H1 (cell line): ENCODE measurements around the gene CENPB. TPM values are rescaled to one million over a fixed set of nuclear protein-coding genes. Genes with fewer than 3 reads are reported as not detected.

ENCODE experiments used
- CTCF ChIA-PET: fragments of 300-600 bp; sonication (Branson Sonifier 250); formaldehyde crosslinking; loops from one replicate; lab custom pipeline; 2021; ENCODE audit not compliant: partially characterized antibody; lab: Charles Lee
- POLR2A ChIA-PET: fragments of 300-600 bp; sonication (Branson Sonifier 250); formaldehyde crosslinking; loops from one replicate; lab custom pipeline; 2021; ENCODE audit warnings: inconsistent platforms; ENCODE audit not compliant: partially characterized antibody; lab: Charles Lee
- DNase-seq, 2 experiments: peaks; one replicate each; pipeline versions ENCODE4 v3.0.0 to v3.0.0-alpha.2; 2010 to 2022; ENCODE audit warnings: low spot score in 2 of 2, low read depth in 1 of 2, mixed read lengths in 1 of 2
- FAIRE-seq: peaks from 2 replicates; lab custom pipeline; 2011; peaks lifted over from hg19 to GRCh38; lab: Jason Lieb, UNC
- H2AFZ ChIP-seq: 2 replicates; pipeline ENCODE4 v1.8.1; 2012; ENCODE audit warnings: low read length, inconsistent platforms
- H2AK5ac ChIP-seq: 2 replicates; pipeline ENCODE4 v1.6.1; 2013; ENCODE audit warnings: low read depth, low read length
- H2BK120ac ChIP-seq: replicated peaks from 2 replicates; pipeline ENCODE3; 2013; ENCODE audit warnings: low read depth, low read length, inconsistent platforms
- H2BK12ac ChIP-seq: 2 replicates; pipeline ENCODE4 v1.6.1; 2013; ENCODE audit warnings: low read depth, low read length
- H2BK15ac ChIP-seq: 2 replicates; pipeline ENCODE4 v1.6.1; 2013; ENCODE audit warnings: low read length
- H2BK20ac ChIP-seq: 2 replicates; pipeline ENCODE4 v1.6.1; 2013; ENCODE audit warnings: low read length
- H2BK5ac ChIP-seq: 2 replicates; pipeline ENCODE4 v1.6.1; 2013; ENCODE audit warnings: low read depth, low read length
- H3K14ac ChIP-seq: 2 replicates; pipeline ENCODE4 v1.6.1; 2013; ENCODE audit warnings: inconsistent platforms; ENCODE audit not compliant: insufficient read length
- H3K18ac ChIP-seq: 2 replicates; pipeline ENCODE4 v1.6.1; 2013; ENCODE audit warnings: low read length; ENCODE audit errors: extremely low read depth
- H3K23ac ChIP-seq: 2 replicates; pipeline ENCODE4 v1.6.1; 2013; ENCODE audit warnings: inconsistent platforms; ENCODE audit not compliant: insufficient read length
- H3K23me2 ChIP-seq: 2 replicates; pipeline ENCODE4 v1.6.1; 2013; ENCODE audit warnings: low read depth, low read length
- H3K27ac ChIP-seq: 2 replicates; pipeline ENCODE4 v1.6.1; 2011; ENCODE audit warnings: low read depth, low read length, inconsistent platforms
- H3K27me3 ChIP-seq, 4 experiments: replicated peaks in 1 of 4; 1 replicate in 1 of 4; 2 replicates in 3 of 4; pipeline versions ENCODE4 v1.6.1 to v1.8.1; 2011 to 2013; ENCODE audit warnings: low read length in 3 of 4, mild to moderate bottlenecking in 3 of 4, inconsistent platforms in 2 of 4, mixed read lengths in 2 of 4, moderate library complexity in 1 of 4; ENCODE audit not compliant: control insufficient read depth in 3 of 4, insufficient read depth in 3 of 4; ENCODE audit errors: extremely low read depth in 1 of 4
- H3K36me3 ChIP-seq, 4 experiments: 2 replicates each; pipeline versions ENCODE4 v1.6.1 to v1.8.1; 2011 to 2013; ENCODE audit warnings: mild to moderate bottlenecking in 4 of 4, low read length in 3 of 4, moderate library complexity in 2 of 4, control low read depth in 1 of 4, inconsistent platforms in 1 of 4; ENCODE audit not compliant: insufficient read depth in 4 of 4, control insufficient read depth in 2 of 4
- H3K4ac ChIP-seq: replicated peaks from 2 replicates; pipeline ENCODE3; 2013; ENCODE audit warnings: low read length, low read depth, mixed read lengths, inconsistent platforms; ENCODE audit not compliant: insufficient read length
- H3K4me1 ChIP-seq, 4 experiments: replicated peaks in 1 of 4; 1 replicate in 1 of 4; 2 replicates in 3 of 4; pipeline versions ENCODE4 v1.6.1 to v1.8.1; 2011 to 2013; ENCODE audit warnings: low read length in 3 of 4, inconsistent platforms in 2 of 4, mixed read lengths in 1 of 4; ENCODE audit not compliant: insufficient read depth in 4 of 4, control insufficient read depth in 3 of 4
- H3K4me2 ChIP-seq, 2 experiments: 2 replicates each; pipeline versions ENCODE4 v1.6.1 to v1.8.1; 2011 to 2013; ENCODE audit warnings: low read depth in 2 of 2, low read length in 2 of 2, control low read depth in 1 of 2, inconsistent platforms in 1 of 2, mild to moderate bottlenecking in 1 of 2; ENCODE audit not compliant: insufficient read depth in 1 of 2
- H3K4me3 ChIP-seq, 4 experiments: fragments of 200-600, 300-600 bp in 1 of 4; sonication (generic), shearing (Covaris generic), sonication (Bioruptor Twin) in 1 of 4; 2 replicates each; pipeline versions ENCODE4 v1.5.1 to v1.8.1; 2011 to 2016; ENCODE audit warnings: low read length in 4 of 4, low read depth in 3 of 4, control low read depth in 2 of 4, inconsistent platforms in 2 of 4, mild to moderate bottlenecking in 2 of 4, mixed read lengths in 1 of 4, moderate library complexity in 1 of 4; ENCODE audit not compliant: insufficient read depth in 2 of 4; ENCODE audit errors: extremely low read depth in 1 of 4
- H3K56ac ChIP-seq: replicated peaks from 2 replicates; pipeline ENCODE3; 2013; ENCODE audit warnings: low read depth, mild to moderate bottlenecking, mixed read lengths, low read length, inconsistent platforms; ENCODE audit not compliant: insufficient read length
- H3K79me1 ChIP-seq: 2 replicates; pipeline ENCODE4 v1.6.1; 2013; ENCODE audit warnings: low read depth, low read length, control low read depth
- H3K79me2 ChIP-seq, 2 experiments: 2 replicates each; pipeline versions ENCODE4 v1.6.1 to v1.8.1; 2012 to 2013; ENCODE audit warnings: low read length in 2 of 2, mild to moderate bottlenecking in 2 of 2, inconsistent platforms in 1 of 2; ENCODE audit not compliant: insufficient read depth in 2 of 2, control insufficient read depth in 1 of 2
- H3K9ac ChIP-seq, 4 experiments: replicated peaks in 1 of 4; 1 replicate in 1 of 4; 2 replicates in 3 of 4; pipeline versions ENCODE4 v1.6.1 to v1.8.1; 2011 to 2013; ENCODE audit warnings: low read depth in 3 of 4, low read length in 3 of 4, control low read depth in 2 of 4, mild to moderate bottlenecking in 2 of 4, moderate library complexity in 2 of 4, inconsistent platforms in 1 of 4; ENCODE audit errors: extremely low read depth in 1 of 4
- H3K9me3 ChIP-seq, 2 experiments: 2 replicates each; pipeline versions ENCODE4 v1.6.1 to v1.8.1; 2012 to 2013; ENCODE audit warnings: mild to moderate bottlenecking in 2 of 2, moderate library complexity in 2 of 2, control low read depth in 1 of 2, inconsistent platforms in 1 of 2, low read depth in 1 of 2, low read length in 1 of 2, mixed read lengths in 1 of 2; ENCODE audit not compliant: insufficient read depth in 2 of 2
- H4K20me1 ChIP-seq, 2 experiments: replicated peaks in 1 of 2; 2 replicates each; pipeline versions ENCODE3 to v1.8.1; 2011 to 2013; ENCODE audit warnings: inconsistent platforms in 2 of 2, low read length in 2 of 2, mild to moderate bottlenecking in 1 of 2; ENCODE audit not compliant: insufficient read depth in 2 of 2, control insufficient read depth in 1 of 2
- H4K5ac ChIP-seq: 2 replicates; pipeline ENCODE4 v1.6.1; 2013; ENCODE audit warnings: low read length, low read depth, mixed read lengths, inconsistent platforms; ENCODE audit not compliant: insufficient read length
- H4K8ac ChIP-seq: 2 replicates; pipeline ENCODE4 v1.8.0; 2013; ENCODE audit warnings: mild to moderate bottlenecking, moderate library complexity, low read length, inconsistent platforms; ENCODE audit not compliant: insufficient read depth; ENCODE audit errors: extremely low read depth
- H4K91ac ChIP-seq: replicated peaks from 2 replicates; pipeline ENCODE3; 2013; ENCODE audit warnings: low read length, mixed read lengths, inconsistent platforms; ENCODE audit not compliant: insufficient read length
- ASH2L ChIP-seq: fragments of 200-600, 300-600 bp; sonication (generic); IDR thresholded peaks from one replicate; pipeline ENCODE4 v1.7.1; 2017; ENCODE audit warnings: low read length
- BACH1 ChIP-seq: IDR thresholded peaks from 2 replicates; pipeline ENCODE4 v1.6.1; 2012; ENCODE audit warnings: low read length, improper control_type of control experiment
- MAFK ChIP-seq: IDR thresholded peaks from 2 replicates; pipeline ENCODE4 v1.6.1; 2012; ENCODE audit warnings: low read depth, mild to moderate bottlenecking, improper control_type of control experiment, low read length
- MAX ChIP-seq: IDR thresholded peaks from 2 replicates; pipeline ENCODE4 v1.6.1; 2012; ENCODE audit warnings: inconsistent platforms
- RAD21 ChIP-seq, 2 experiments: IDR thresholded peaks in 1 of 2; conservative IDR thresholded peaks in 1 of 2; 2 replicates each; pipeline ENCODE4 v1.6.1; 2011; ENCODE audit warnings: low read depth in 2 of 2, low read length in 2 of 2, improper control_type of control experiment in 1 of 2, inconsistent platforms in 1 of 2, mild to moderate bottlenecking in 1 of 2, moderate library complexity in 1 of 2
- YY1 ChIP-seq: IDR thresholded peaks from 2 replicates; pipeline ENCODE4 v1.6.1; 2011; ENCODE audit warnings: low read depth, mild to moderate bottlenecking, low read length
- WGBS, 2 experiments: shearing (Covaris generic) in 1 of 2; methylation state at CpG; one replicate each; pipeline versions ENCODE4 v1.1.6 to v1.1.7; 2013 to 2015; ENCODE audit warnings: low lambda C conversion rate in 2 of 2, mixed read lengths in 2 of 2, inconsistent platforms in 1 of 2, low coverage in 1 of 2, missing lambda C conversion rate in 1 of 2; ENCODE audit not compliant: insufficient replicate concordance in 2 of 2, insufficient coverage in 1 of 2, insufficient read length in 1 of 2; ENCODE audit errors: extremely low coverage in 1 of 2, missing lambda C conversion rate in 1 of 2; 5-methylcytosine and 5-hydroxymethylcytosine counted together
- polyA plus RNA-seq, 7 experiments: library from polyadenylated mRNA; depleted of rRNA in 3 of 7; stranded (reverse) in 5 of 7; unstranded in 2 of 7; fragments of >200 nt in 5 of 7; fragments of 200-250 nt in 2 of 7; gene quantifications; 1 replicate in 5 of 7; 2 replicates in 1 of 7; 4 replicates in 1 of 7; pipeline versions ENCODE4 v1.2.1 to v1.2.3, GENCODE V29; 2011 to 2013; ENCODE audit warnings: missing spikeins in 2 of 7, mixed read lengths in 2 of 7
- total RNA-seq: library from RNA; stranded (reverse); fragmentation: NEBNext Ultra II Directional; extraction: Animal tissue kit (Norgen Biotek cat#: 25700); gene quantifications from 2 replicates; pipeline ENCODE4 v1.2.1, GENCODE V29; 2021
- TF ChIP-seq, protein P1 (sequence below): IDR thresholded peaks from 2 replicates; pipeline ENCODE4 v1.6.1; 2011; ENCODE audit warnings: low read depth, mild to moderate bottlenecking, low read length; ENCODE audit not compliant: insufficient read depth

Gene CENPB
- total and polyA plus RNA-seq, 2 of the 8 experiments (the other 6 are each of a cell fraction or from before 2014, with no cell fraction given), result 17.7 to 51.6 TPM

GRCh38 chr20:3783511-3784195, 2.9 kb downstream of the CENPB start:
- Histone ChIP-seq H3K23ac (no peak overlapping the region), H2BK20ac (no peak overlapping the region), H3K79me2 (peaks cover 0 to 10% of the 10 kb centered on the region in 2 experiments; a peak in 1 of 4 replicates), H3K36me3 (peaks cover 0 to 5% (median 0%) of the 10 kb centered on the region in 4 experiments; a peak in 2 of 8 replicates), H2AK5ac (no peak overlapping the region), H3K4me2 (no peak overlapping the region), H3K56ac (no peak overlapping the region), H3K4me1 (peaks cover 0 to 17% (median 8%) of the 10 kb centered on the region in 4 experiments; a peak in 6 of 7 replicates), H3K4me3 (no peak overlapping the region), H3K27ac (no peak overlapping the region), H3K18ac (no peak overlapping the region), H2BK120ac (no peak overlapping the region), H3K27me3 (peaks cover 0 to 16% (median 12%) of the 10 kb centered on the region in 4 experiments; a peak in 6 of 7 replicates), H4K8ac (no peak overlapping the region), H2BK12ac (no peak overlapping the region)
- FAIRE-seq, result no peak
- 92% methylated on average over 9 of the region's 10 CpGs; no CpG with 5 or more reads in 1 of the 2 experiments for WGBS, 2 experiments
- CTCF ChIA-PET, result interaction anchor here (1.2 to 9.5 kb wide), 2 partner anchors 31 to 33 kb away, joined by 3 to 128 read pairs; partner anchors contain the start of gene AP5S1
- TF ChIP-seq BACH1 (no peak), MAFK (no peak), RAD21 (IDR thresholded peaks at IDR 0.05 in 1 of 2, conservative IDR thresholded peaks at IDR 0.05 in 1 of 2; ENCODE audit: low read depth in 2 of 2, low read length in 2 of 2) (no peak), ASH2L (no peak), MAX (no peak), YY1 (no peak)
- TF ChIP-seq, protein P1, sequence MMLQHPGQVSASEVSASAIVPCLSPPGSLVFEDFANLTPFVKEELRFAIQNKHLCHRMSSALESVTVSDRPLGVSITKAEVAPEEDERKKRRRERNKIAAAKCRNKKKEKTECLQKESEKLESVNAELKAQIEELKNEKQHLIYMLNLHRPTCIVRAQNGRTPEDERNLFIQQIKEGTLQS, result no peak
- TF ChIP-seq, all 59 proteins: peak for 0
- no peaks in the 10 kb centered on the region for H3K9me3 ChIP-seq
- no peak overlapping the region for H2BK15ac ChIP-seq
- peaks cover 7 to 11% of the 10 kb centered on the region in 2 experiments for H4K20me1 ChIP-seq
- H3K23me2 ChIP-seq, result peaks cover 6% of the 10 kb centered on the region; the same call in 1 of the 2 replicates
- no peak for DNase-seq
- no peak overlapping the region for H2BK5ac ChIP-seq
- H3K79me1 ChIP-seq, result peaks cover 11% of the 10 kb centered on the region
- no peak overlapping the region for H4K5ac ChIP-seq
- no peak overlapping the region for H3K14ac ChIP-seq
- no peak overlapping the region for H3K4ac ChIP-seq
- POLR2A ChIA-PET, result interaction anchor here (0.9 to 3.9 kb wide), 6 partner anchors 16 to 144 kb away, joined by 3 to 20 read pairs (median 3); partner anchors contain the start of genes ADISSP and AP5S1
- H4K91ac ChIP-seq, result no peak overlapping the region
- no peak overlapping the region for H3K9ac ChIP-seq
- no peak overlapping the region for H2AFZ ChIP-seq
